Measurements from ENCODE around the gene VRTN.

VRTN gene

DNA sequence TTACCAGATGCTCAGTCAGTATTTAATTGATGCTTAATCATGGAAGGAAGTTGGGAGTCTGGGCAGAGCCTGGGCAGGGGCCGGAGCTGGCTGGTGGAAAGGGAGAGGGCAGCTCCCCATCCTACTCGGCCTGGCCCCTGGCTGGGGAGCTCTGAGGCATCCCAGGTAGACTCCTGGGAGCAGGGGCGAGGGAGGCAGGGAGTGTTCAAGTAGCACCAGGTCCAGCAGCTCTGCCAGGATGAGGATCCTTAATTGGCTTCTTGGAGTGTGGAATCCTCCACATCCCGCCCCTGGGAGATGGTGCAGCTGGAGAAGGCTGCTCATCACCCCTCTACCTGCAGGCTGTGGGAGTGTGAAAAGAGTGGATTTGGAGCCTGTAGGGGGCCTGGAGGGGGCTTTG is 46.8 kb downstream of the VRTN start:
- H3K36me3 Mint-ChIP-seq (ENCODE audit: low read depth): no peaks in the 10 kb centered on the region
- H3K4me3 Mint-ChIP-seq: no peak overlapping the region
- H3K27ac Mint-ChIP-seq: no peak overlapping the region
- H3K9me3 Mint-ChIP-seq: no peaks in the 10 kb centered on the region
- H3K27me3 Mint-ChIP-seq (ENCODE audit: low read depth): peaks cover 23% of the 10 kb centered on the region
- TF ChIP-seq CTCF (IDR thresholded peaks at IDR 0.05; ENCODE audit: unreplicated experiment in 3 of 3): no peak
- peaks cover 3% of the 10 kb centered on the region for H3K4me1 Mint-ChIP-seq

DNA sequence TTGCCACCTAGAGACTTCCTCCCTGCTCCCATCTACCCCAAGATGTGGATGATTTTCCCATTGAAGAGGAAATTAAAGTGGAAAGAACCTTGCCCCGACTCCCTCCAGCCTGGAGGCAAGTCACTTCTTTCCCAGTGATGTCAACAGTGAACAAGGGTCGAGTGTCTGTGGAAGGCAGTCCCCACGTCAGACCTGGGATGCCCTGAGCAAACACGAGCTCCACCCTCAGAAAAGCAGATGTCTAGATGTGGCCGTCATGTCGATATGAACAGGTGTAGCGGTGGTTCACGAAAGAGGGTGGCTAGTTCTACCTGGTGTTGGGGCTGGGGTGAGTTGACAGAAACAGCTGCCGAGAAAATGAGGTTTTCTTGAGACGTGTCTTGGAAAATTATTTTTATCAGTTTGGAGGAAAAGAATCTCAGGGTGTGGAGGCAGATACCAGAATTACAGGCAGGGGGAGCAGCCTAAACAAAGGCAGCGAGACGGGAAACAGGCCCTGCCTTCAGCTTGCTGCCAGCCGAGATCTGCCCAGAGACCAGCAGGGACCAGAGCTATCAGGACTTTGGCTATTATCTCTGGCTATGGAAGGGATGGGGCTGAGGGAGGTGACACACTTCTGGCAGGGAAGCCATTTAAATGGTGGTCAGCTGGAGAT is 51.9 kb downstream of the VRTN start:
- Mint-ChIP-seq H3K27ac (peak overlapping the region in 2 of 3 experiments; percentile 58 to 64), H3K4me3 (peak overlapping the region in 1 of 3 experiments; percentile 5), H3K27me3 (ENCODE audit: low read depth) (peaks cover 12% of the 10 kb centered on the region), H3K4me1 (peaks cover 28% of the 10 kb centered on the region), H3K36me3 (ENCODE audit: low read depth) (no peaks in the 10 kb centered on the region), H3K9me3 (no peaks in the 10 kb centered on the region)
- peak in 1 of 3 experiments; percentile 23 for TF ChIP-seq CTCF (IDR thresholded peaks at IDR 0.05; ENCODE audit: unreplicated experiment in 3 of 3)

DNA sequence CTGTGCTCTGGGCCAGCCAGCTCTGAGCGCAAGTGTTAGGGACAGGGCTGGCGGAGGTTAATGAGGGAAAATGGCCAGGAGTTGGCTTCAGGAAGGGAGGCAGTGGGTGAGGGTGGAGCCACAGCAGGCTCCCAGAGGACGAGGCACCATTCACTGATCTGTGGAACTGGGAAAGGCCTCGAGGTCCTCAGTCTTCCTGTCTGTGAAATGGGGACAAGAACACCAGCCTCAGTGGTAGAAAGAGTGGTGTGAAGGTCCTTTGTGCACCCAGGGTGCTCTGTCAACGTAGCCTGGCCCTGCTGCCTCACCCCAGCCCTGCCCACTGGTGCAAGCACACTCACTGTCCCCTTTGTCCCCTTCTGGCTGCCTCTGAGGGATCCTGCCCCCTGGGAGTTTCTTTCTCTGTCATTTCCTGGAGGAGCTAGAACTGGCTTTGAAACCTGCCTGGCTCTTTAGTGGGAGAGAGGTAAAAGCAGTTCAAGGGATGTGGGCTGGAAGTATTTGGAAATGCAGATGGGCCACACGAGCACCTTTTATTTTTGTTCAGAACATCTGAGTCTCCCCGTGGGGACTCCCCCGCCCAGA is 52.7 kb downstream of the VRTN start:
- no peak for TF ChIP-seq CTCF (IDR thresholded peaks at IDR 0.05; ENCODE audit: unreplicated experiment in 3 of 3)
- H3K4me3 Mint-ChIP-seq: peak overlapping the region in 2 of 3 experiments; percentile 23 to 49

DNA sequence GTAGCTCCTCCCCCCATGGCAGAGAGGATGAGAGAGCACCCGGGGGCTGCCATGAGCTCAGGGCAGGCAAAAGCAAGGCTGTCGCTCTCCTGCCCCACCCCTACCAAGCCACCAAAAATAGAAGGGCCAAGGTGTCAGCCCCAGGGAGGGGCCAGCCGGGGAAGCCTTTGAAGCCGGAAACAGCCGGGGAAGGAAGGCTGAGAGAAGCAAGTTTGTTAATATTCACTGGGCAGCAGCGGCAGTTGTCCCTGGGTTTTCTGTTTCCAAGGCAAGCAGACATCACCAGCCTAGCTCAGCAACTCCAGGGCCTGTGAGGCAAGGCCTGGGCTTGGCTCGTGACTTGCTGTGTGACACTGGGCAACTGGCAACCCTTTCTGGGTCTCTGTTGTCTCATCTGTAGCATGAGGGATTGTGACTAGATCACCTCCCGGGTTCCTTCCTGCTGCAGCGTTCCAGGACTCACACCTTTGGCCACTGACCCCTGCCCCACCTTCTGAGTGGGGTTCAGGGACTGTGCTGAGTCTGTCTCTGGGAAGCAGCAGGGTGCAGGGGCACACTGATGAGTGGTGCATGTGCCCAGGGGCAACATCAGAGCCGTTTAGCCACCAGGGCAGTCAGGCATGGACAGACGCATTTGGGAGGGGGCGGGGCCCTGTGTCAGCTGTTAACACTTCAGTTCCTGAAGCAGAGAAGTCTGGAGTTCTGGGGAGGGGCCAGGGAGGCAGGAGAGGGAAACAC is 53.4 kb downstream of the VRTN start:
- Mint-ChIP-seq H3K9me3 (no peaks in the 10 kb centered on the region), H3K27me3 (ENCODE audit: low read depth) (peaks cover 12% of the 10 kb centered on the region), H3K36me3 (ENCODE audit: low read depth) (no peaks in the 10 kb centered on the region), H3K27ac (peak overlapping the region; percentile 15 to 76 (median 64)), H3K4me3 (peak overlapping the region; percentile 16 to 49 (median 23)), H3K4me1 (peaks cover 28% of the 10 kb centered on the region)
- TF ChIP-seq CTCF (IDR thresholded peaks at IDR 0.05; ENCODE audit: unreplicated experiment in 3 of 3): no peak

More for the DNA sequence above, 52.7 kb downstream of the VRTN start:
- H3K36me3 Mint-ChIP-seq (ENCODE audit: low read depth): no peaks in the 10 kb centered on the region
- peaks cover 28% of the 10 kb centered on the region for H3K4me1 Mint-ChIP-seq
- H3K9me3 Mint-ChIP-seq: no peaks in the 10 kb centered on the region
- H3K27ac Mint-ChIP-seq: peak overlapping the region; percentile 15 to 76 (median 64)
- peaks cover 12% of the 10 kb centered on the region for H3K27me3 Mint-ChIP-seq (ENCODE audit: low read depth)

DNA sequence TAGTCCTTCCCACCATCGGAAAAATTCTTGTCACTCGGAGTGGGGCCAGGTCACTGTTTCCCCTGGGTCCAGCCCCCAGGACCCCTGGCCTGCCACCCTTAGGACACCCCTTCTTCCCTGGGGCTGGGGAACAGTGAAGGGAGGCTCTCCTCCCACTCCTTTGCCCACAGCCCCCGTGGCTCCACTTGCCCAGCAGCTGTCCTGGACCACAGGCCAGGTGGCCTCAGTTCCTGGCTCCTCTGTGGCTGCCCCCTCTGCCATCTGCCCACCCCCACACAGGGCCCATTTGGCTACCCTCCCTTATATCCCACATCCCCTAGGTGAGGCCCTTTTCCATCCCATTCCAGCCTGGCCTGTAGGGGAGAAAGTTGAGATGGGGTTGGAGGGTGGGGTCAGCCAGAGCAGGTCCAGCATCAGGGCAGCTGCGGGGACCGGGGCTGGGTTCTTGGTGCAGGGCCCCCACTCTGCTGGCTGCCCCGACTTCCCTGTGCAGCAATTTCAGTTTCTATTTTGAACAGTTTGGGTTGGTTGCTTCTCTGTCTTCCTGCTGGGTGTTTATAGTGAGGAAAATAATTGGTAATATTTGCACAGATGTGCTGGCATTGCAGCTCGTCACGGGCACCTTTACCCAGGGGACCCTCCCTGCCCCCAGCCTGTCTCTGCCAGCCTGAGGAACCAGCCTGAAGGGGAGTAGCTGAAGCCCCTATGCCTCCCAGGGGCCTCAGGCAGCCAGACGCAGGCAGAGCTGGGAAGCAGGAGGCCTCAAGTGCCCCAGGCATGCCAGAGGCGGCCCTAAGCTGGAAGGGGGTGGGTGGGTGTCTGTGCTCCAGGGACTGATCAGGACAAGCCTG is 54.4 kb downstream of the VRTN start:
- Mint-ChIP-seq H3K4me3 (peak overlapping the region in 1 of 3 experiments; percentile 19), H3K36me3 (ENCODE audit: low read depth) (no peaks in the 10 kb centered on the region), H3K27me3 (ENCODE audit: low read depth) (peaks cover 9% of the 10 kb centered on the region), H3K9me3 (no peaks in the 10 kb centered on the region), H3K4me1 (peaks cover 28% of the 10 kb centered on the region), H3K27ac (peak overlapping the region; percentile 55 to 67 (median 59))
- no peak for TF ChIP-seq CTCF (IDR thresholded peaks at IDR 0.05; ENCODE audit: unreplicated experiment in 3 of 3)

All from nephron (organoid).